SH-SY5Y (cell line): ENCODE measurements around the gene MAP2K2.

Source experiments
- GATA2 ChIP-seq: IDR thresholded peaks from 2 replicates; pipeline ENCODE4 v1.6.1; 2011; ENCODE audit warnings: mild to moderate bottlenecking, low read depth, low read length
- GATA3 ChIP-seq: IDR thresholded peaks from 2 replicates; pipeline ENCODE4 v1.6.1; 2011; ENCODE audit warnings: low read depth, mild to moderate bottlenecking, low read length, moderate library complexity

Gene MAP2K2

GRCh38 chr19:4069331-4069959 lies 54.5 kb downstream of the MAP2K2 start:
- no peak for TF ChIP-seq GATA3
- TF ChIP-seq GATA2: no peak

- TF ChIP-seq GATA2 (no peak), GATA3 (no peak)
Measured at GRCh38 chr19:4068047-4068966, 55.6 kb downstream of the MAP2K2 start.

- no peak for TF ChIP-seq GATA2
- no peak for TF ChIP-seq GATA3
Measured at GRCh38 chr19:4067396-4068046, 56.4 kb downstream of the MAP2K2 start.

- TF ChIP-seq GATA3: no peak
- TF ChIP-seq GATA2: no peak
Measured at GRCh38 chr19:4066682-4067395, 57.1 kb downstream of the MAP2K2 start, which contains the start of gene ZBTB7A. ZBTB7A (minus strand) TSS chr19:4066899; CDS start chr19:4055232, 11,667 bp downstream.

DNA sequence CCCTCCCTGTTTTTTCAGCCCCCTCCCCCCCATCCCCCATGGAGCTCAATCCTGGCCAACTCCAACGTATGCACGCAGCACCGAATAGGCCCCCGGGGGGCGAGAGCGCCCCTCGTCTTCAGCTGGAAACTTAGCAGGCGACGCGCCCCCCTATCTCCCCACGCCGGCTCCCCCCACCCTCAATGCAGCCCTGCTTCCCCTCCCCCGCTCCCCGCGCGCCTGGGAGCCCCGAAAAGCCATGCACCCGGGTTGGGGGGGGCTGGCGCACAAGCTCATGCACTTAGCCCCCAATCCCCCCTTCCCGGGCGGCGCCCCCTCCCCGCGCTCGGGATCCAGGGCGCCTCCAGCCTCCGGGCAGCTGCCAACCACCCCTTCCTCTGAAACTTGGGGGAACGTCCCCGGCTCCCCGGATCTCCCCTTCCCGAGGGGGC lies 57.7 kb downstream of the MAP2K2 start:
- TF ChIP-seq GATA2 (no peak), GATA3 (no peak)

DNA sequence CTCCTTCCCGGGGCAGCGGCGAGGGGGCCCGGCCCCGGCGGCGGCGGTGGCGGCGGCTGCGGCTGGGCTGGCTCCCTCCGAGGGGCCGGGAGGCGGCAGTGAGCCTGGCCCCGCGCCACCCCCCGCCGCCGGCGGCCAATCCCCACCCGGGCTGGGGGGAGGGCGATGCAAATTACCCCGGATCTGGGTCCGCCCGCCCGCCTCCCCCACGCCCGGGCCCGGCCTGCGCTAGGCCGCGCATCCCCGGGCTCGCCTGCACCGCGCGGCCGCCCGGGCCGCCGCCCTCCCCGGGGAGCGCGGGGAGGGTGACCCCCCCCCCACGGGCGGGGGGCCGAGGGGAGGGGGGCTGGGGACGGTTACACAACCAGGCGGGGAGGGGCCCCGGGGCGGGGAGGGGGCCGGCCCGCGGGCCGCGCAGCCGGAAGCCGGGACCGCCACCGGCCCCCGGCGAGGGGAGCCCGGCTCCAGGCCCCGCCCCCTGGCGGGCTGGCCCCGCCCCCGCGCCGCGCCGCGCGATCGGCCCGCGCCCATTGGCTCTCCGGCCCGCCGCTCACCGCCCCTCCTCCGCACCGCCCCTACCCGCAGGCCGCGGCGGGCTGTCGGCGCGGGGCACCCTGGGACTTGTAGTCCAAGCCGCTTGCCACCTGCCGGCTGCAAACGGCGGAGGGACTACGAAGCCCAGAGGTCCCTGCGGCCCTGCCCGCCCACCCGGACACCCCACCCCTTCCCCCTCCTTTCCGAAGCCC lies 58.3 kb downstream of the MAP2K2 start:
- TF ChIP-seq GATA2 (no peak), GATA3 (no peak)

- TF ChIP-seq GATA2: no peak
- no peak for TF ChIP-seq GATA3
Measured at GRCh38 chr19:4064496-4065260, 59.2 kb downstream of the MAP2K2 start.

DNA sequence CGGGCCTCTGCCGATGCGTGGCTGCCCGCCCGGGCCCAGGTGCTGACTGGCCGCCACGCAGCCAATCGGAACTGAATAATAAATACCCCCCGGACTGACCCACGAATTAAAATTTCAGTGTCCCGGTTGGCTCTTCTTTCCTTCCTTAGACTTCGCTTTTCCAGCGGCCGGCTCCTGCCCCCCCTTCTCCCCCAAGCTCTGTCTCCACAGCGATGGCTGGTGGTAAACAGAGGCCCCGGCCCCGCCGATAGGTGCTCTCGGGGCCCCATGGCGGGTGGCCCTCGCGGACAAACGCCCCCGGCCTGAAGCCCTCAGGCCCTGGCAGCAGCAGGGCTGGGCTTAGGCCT lies 59.8 kb downstream of the MAP2K2 start:
- TF ChIP-seq GATA3: no peak
- TF ChIP-seq GATA2: no peak

GRCh38 chr19:4063369-4064148 lies 60.4 kb downstream of the MAP2K2 start:
- TF ChIP-seq GATA3: no peak
- TF ChIP-seq GATA2: no peak

GRCh38 chr19:4062419-4063368 lies 61.2 kb downstream of the MAP2K2 start:
- TF ChIP-seq GATA2: no peak
- TF ChIP-seq GATA3: no peak
